IPS DF 6.9 (cell line): ENCODE results near the gene NCKAP5.

Experiments used
- DNase-seq: peaks from one replicate; pipeline ENCODE4 v3.0.0-alpha.2; 2013; ENCODE audit warnings: low read depth, low spot score
- H3K27ac ChIP-seq: one replicate; pipeline ENCODE4 v1.5.1; 2013; ENCODE audit warnings: low read length, control low read depth
- H3K27me3 ChIP-seq: 2 replicates; pipeline ENCODE4 v1.6.1; 2013; ENCODE audit warnings: mild to moderate bottlenecking, low read length; ENCODE audit not compliant: control insufficient read depth, insufficient read depth
- H3K36me3 ChIP-seq: 2 replicates; pipeline ENCODE4 v1.6.1; 2013; ENCODE audit warnings: low read length; ENCODE audit not compliant: control insufficient read depth, insufficient read depth
- H3K4me1 ChIP-seq: 2 replicates; pipeline ENCODE4 v1.6.1; 2013; ENCODE audit warnings: low read length; ENCODE audit not compliant: control insufficient read depth, insufficient read depth
- H3K4me3 ChIP-seq: 2 replicates; pipeline ENCODE4 v1.5.1; 2013; ENCODE audit warnings: mild to moderate bottlenecking, low read length
- H3K9me3 ChIP-seq: 2 replicates; pipeline ENCODE4 v1.6.1; 2013; ENCODE audit warnings: low read length, inconsistent platforms; ENCODE audit not compliant: control insufficient read depth, insufficient read depth
- WGBS: extraction: QIAGEN DNeasy Blood & Tissue Kit; methylation state at CpG from one replicate; pipeline ENCODE4 v1.1.7; 2013; ENCODE audit warnings: mixed read lengths, missing lambda C conversion rate; ENCODE audit not compliant: insufficient read length, insufficient coverage; 5-methylcytosine and 5-hydroxymethylcytosine counted together

NCKAP5 gene

DNA sequence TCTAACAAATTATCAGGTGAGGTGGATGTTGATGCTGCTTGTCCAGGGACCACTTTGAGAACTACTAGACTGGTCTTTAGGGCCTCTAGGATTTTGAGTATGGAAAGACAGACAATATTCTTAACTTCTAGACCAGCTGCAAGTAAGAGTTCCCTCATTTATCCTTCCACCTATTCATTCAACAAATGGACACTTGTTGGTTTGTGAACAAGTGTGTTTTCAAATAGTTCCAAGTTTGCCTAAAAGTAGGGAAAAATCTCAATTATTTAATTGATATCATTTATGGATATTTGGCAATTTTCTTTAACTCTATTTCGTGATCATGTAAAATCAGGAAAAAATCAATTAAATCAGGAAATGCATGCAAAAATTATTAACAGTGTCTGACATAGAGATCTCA lies 245.4 kb downstream of the NCKAP5 start:
- Histone ChIP-seq H3K4me1 (no peaks in the 10 kb centered on the region), H3K9me3 (no peaks in the 10 kb centered on the region), H3K27ac (no peak overlapping the region), H3K36me3 (no peaks in the 10 kb centered on the region), H3K27me3 (no peaks in the 10 kb centered on the region), H3K4me3 (no peak overlapping the region)
- DNase-seq: no peak
- no CpG with 5 or more reads among the region's 1 CpG for WGBS

DNA sequence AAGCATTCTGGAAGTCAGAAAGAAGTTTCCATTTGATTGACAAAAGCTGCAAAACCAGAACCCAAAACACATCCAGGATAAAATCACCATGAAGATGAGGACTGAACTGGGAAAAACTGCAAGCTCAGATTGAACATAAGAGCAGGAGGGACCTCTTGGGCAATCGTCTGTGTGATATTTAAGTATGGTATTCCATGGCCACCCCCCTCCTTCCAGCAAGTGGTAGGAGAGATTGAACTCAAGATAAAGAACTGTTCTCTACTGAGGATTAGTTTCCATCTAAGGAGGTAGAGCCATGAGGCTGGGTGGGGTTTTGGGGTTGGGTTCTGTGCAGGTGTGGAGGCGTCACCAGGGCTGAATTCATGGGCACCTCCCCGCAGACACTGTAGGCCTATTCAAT lies 251.1 kb downstream of the NCKAP5 start:
- H3K27ac ChIP-seq: no peak overlapping the region
- WGBS: no CpG with 5 or more reads among the region's 3 CpGs

DNA sequence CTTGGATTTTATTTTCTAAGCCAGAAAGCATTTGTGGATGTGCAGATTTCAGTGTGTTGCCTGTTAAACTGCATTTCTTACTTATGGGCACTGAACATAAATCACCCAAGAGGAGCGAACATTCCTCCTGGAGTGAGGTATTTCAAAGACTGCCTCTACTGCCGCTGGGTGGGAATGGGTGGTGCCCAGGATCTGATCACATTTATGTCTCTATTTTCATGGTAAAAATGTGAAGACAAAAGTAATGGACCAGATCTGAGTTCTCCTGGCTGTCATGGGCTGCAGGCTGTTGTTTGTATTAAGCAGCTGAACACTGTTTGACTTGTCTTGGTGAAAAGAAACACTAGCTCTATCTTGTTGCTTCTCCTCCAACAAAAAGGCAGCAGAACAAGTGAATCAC lies 251.7 kb downstream of the NCKAP5 start:
- Histone ChIP-seq H3K9me3 (no peaks in the 10 kb centered on the region), H3K36me3 (no peaks in the 10 kb centered on the region), H3K4me1 (no peaks in the 10 kb centered on the region), H3K27me3 (no peaks in the 10 kb centered on the region), H3K4me3 (no peak overlapping the region), H3K27ac (no peak overlapping the region)
- no CpG with 5 or more reads among the region's 2 CpGs for WGBS
- DNase-seq: no peak

More for the DNA sequence above, 251.1 kb downstream of the NCKAP5 start:
- DNase-seq: no peak
- no peaks in the 10 kb centered on the region for H3K27me3 ChIP-seq
- no peak overlapping the region for H3K4me3 ChIP-seq
- no peaks in the 10 kb centered on the region for H3K9me3 ChIP-seq
- H3K36me3 ChIP-seq: no peaks in the 10 kb centered on the region
- H3K4me1 ChIP-seq: no peaks in the 10 kb centered on the region

DNA sequence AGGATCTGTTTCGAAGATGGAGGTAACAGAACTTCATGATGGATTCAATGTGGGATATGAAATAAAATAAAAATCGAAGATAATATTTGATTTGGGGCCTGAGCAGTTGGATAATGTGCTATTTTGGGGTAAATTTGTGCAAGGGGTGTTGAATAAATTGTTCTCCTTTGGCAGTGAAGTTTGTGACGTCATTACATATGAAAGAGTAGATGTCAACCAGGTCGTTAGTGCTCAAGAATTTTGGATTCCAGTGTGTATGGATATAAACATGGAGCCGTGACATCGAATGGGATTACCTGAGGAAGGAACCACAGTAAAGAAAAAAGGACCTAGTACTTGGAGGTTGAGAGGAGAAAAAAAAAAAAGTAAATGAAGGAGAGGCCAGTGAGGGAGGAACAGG lies 253.0 kb downstream of the NCKAP5 start:
- H3K4me3 ChIP-seq: no peak overlapping the region
- WGBS: 100% methylated on average over 2 of the region's 6 CpGs
- no peaks in the 10 kb centered on the region for H3K36me3 ChIP-seq
- H3K27ac ChIP-seq: no peak overlapping the region
- no peaks in the 10 kb centered on the region for H3K4me1 ChIP-seq
- no peak for DNase-seq
- H3K9me3 ChIP-seq: no peaks in the 10 kb centered on the region
- H3K27me3 ChIP-seq: no peaks in the 10 kb centered on the region

DNA sequence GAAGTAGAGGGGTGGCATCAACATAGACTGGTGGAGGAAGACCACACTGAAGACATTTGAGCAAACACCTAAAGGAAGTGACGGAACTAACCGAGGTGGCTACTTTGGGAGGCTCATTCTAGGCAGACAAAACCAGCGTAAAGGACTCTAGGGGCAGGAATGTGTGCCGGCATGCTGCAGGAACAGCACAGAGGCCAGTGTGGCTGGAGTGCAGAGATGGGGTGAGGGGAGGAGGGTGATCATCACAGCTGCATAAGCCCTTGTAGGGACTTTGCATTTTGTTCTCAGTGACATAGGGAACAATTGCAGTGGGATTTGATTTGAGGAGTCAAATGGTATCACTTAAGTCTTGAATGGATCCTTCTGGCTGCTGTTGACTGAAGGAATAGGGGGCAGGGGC lies 253.5 kb downstream of the NCKAP5 start:
- WGBS: no CpG with 5 or more reads among the region's 4 CpGs
- Histone ChIP-seq H3K27me3 (no peaks in the 10 kb centered on the region), H3K4me1 (no peaks in the 10 kb centered on the region), H3K36me3 (no peaks in the 10 kb centered on the region), H3K9me3 (no peaks in the 10 kb centered on the region), H3K4me3 (no peak overlapping the region), H3K27ac (no peak overlapping the region)
- no peak for DNase-seq

DNA sequence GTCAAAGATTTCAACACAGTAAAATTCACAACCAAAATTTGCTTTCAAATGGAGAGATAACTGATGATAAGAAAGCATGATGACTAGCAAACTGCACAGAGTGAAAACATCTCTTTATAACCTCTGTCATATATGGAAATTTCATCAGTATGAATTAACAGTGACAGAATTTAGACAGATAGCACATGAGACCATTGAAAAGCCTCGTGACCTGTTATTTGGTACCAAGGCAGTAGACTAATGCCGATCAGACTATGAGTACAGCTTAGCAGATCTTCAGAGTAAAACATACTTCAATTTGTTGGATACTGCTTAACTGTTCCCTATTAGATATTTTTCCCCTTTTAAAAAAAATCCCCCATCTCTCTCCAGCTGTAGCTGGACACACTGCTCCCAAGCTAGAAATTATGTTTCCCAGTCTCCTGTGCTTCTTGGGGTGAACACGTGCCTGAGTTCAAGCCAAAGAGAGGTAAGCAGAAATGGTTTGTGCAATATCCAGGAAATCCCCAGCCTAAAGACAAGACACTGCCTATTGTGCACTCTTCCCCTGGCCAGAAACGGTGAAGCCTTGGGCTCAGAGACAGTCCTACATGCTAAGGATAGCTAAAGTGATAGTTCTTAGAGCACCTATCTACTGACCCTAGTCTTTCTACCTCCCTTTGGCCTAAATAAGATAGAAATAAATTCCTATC lies 256.1 kb downstream of the NCKAP5 start:
- H3K27ac ChIP-seq: no peak overlapping the region
- no peak overlapping the region for H3K4me3 ChIP-seq
- DNase-seq: no peak
- WGBS: no CpG with 5 or more reads among the region's 4 CpGs
- no peaks in the 10 kb centered on the region for H3K9me3 ChIP-seq
- H3K4me1 ChIP-seq: no peaks in the 10 kb centered on the region
- H3K27me3 ChIP-seq: no peaks in the 10 kb centered on the region
- no peaks in the 10 kb centered on the region for H3K36me3 ChIP-seq

DNA sequence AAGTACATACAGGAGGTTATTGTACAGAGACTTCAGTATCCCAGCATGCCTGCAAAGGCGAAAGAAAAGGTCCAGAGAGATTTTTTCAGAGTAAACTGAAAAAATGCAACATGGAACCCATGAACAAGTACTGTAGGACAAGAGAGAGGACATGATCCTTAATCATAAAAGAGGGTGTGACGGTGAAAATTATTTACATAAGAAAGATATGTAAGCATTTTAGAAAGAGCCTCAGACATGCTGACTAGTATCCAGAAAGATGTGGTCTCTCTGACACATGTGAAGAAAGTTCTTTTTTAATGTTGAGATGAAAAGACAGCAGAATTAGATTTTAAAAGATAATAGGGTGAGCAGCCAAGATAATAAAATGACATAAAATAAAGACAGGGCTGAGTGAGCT lies 262.0 kb downstream of the NCKAP5 start:
- Histone ChIP-seq H3K27ac (no peak overlapping the region), H3K9me3 (no peaks in the 10 kb centered on the region), H3K27me3 (no peaks in the 10 kb centered on the region), H3K4me1 (no peaks in the 10 kb centered on the region), H3K36me3 (no peaks in the 10 kb centered on the region), H3K4me3 (no peak overlapping the region)
- DNase-seq: no peak
- no CpG with 5 or more reads among the region's 2 CpGs for WGBS

DNA sequence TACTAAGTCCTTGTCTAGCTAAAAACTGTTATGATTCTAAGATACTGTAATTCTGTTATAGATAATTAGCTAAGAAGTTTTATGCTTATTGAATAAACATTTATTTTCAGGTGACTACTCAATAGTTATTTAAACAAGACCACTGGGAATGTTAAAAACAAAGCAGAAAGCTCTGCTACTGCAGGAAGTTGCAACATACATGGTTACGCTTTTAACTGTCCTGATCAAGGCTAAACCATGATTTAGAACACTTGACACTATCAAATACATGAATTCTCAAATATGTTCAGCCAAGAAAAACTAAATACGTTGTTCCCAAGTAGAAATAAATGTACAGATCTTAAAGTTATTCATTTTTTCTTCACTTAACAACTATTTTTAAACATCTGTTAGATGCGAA lies 263.9 kb downstream of the NCKAP5 start:
- Histone ChIP-seq H3K36me3 (no peaks in the 10 kb centered on the region), H3K9me3 (no peaks in the 10 kb centered on the region), H3K27me3 (no peaks in the 10 kb centered on the region), H3K4me3 (no peak overlapping the region), H3K4me1 (no peaks in the 10 kb centered on the region), H3K27ac (no peak overlapping the region)
- no peak for DNase-seq
- no CpG with 5 or more reads among the region's 3 CpGs for WGBS

DNA sequence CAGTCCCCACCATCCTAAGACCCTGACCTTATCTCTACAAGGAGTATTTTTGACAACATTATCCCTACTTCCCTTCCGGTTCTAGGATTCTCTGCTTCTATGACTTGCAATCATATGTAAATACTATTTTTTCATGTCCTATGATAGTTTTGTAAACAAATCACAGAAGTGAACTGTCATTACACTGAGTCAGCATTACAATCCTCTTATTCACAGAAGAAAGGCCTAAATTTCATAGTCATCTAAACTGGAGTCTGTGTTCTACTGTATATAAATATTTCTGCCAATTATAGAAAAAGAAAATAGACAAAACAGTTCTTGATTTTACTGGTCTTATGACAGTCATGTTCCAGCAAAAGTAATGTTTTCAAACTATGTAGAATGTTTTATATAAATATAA lies 265.1 kb downstream of the NCKAP5 start:
- no CpG with 5 or more reads among the region's 1 CpG for WGBS
- H3K27ac ChIP-seq: no peak overlapping the region
- no peak for DNase-seq

DNA sequence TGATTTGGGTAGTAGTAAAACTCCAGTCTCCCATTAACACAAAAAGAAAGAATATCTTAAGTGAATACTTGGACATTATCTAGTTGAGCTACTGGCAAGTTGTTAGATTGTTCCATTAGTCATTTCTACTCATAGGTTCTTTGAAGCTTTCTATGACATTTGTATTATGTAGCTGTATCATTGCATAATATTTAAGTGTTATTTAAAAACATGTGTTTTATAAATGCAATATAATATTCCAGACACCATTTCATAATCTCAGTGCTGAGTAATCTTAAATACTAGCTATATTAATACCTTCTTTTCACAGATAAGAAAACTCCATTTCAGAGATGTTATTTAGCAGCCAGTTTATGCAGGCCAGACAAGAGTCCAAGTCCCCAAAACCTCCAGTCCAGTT lies 271.9 kb downstream of the NCKAP5 start:
- H3K36me3 ChIP-seq: no peaks in the 10 kb centered on the region
- DNase-seq: no peak
- H3K27ac ChIP-seq: no peak overlapping the region
- H3K4me1 ChIP-seq: no peaks in the 10 kb centered on the region
- H3K27me3 ChIP-seq: no peaks in the 10 kb centered on the region
- no peaks in the 10 kb centered on the region for H3K9me3 ChIP-seq
- no peak overlapping the region for H3K4me3 ChIP-seq

More for the DNA sequence above, 265.1 kb downstream of the NCKAP5 start:
- H3K36me3 ChIP-seq: no peaks in the 10 kb centered on the region
- no peaks in the 10 kb centered on the region for H3K4me1 ChIP-seq
- no peaks in the 10 kb centered on the region for H3K27me3 ChIP-seq
- H3K4me3 ChIP-seq: no peak overlapping the region
- H3K9me3 ChIP-seq: no peaks in the 10 kb centered on the region

DNA sequence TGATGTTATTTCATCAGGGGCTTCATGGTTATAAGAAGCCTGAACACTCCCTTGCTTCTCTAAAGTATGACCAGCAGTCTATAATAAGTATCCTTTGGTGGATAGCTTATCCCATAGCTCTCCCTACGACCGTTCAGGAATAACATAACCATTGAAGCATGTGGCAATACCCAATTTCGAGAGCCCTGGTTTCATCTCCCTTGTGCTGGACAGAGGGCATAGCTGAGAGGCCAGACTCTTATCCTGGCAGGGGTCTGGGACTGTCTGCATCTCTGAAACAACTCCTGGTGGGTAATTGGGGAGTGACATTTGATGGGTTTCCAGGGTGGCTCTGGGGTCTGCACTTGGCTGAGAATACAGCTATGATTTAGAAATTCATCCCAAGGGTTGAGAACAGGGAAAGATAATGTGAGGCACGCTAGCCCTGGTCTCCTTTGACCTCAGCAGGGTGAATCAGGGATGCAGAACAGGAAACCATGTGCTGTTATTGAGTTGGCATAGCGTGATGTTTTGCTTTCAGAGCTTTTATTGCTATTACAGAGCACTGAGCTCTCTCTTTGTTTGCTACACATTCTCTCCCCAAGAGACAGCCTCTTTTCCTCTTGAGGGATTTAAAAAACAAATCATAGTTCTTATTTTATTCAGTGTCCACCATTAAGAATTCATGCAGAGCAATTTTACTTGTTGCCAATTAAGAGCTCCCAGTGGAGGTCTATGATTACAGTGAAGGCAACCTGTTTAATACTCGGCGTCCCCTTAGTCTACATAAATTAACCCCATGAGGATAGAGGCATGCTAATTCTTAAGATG lies 274.5 kb downstream of the NCKAP5 start:
- Histone ChIP-seq H3K27me3 (no peaks in the 10 kb centered on the region), H3K4me3 (no peak overlapping the region), H3K9me3 (no peaks in the 10 kb centered on the region), H3K27ac (no peak overlapping the region), H3K36me3 (no peaks in the 10 kb centered on the region), H3K4me1 (no peaks in the 10 kb centered on the region)
- WGBS: no CpG with 5 or more reads among the region's 7 CpGs
- no peak for DNase-seq
